ENCODE results near the gene COL7A1.

The COL7A1 gene

DNA sequence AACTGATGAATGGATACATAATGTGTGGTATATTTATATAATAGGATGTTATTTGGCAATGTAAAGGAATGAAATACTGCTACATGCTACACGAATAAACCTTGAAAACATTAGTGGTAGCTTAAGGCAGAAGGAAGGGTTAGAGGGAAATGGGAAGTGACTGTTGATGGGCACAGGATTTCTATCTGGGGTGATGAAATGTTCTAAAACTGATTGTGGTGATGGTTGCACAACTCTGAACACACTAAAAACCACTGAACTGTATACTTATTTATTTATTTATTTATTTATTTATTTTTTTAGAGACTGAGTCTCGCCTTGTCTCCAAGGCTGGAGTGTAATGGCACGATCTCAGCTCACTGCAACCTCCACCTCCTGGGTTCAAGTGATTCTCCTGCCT is 66.4 kb downstream of the COL7A1 start:
- no peak for DNase-seq
- no peak overlapping the region for H3K27ac Mint-ChIP-seq
- H3K27me3 Mint-ChIP-seq (ENCODE audit: low read depth, poor library complexity), result peaks cover 2% of the 10 kb centered on the region
- TF ChIP-seq, protein P1, sequence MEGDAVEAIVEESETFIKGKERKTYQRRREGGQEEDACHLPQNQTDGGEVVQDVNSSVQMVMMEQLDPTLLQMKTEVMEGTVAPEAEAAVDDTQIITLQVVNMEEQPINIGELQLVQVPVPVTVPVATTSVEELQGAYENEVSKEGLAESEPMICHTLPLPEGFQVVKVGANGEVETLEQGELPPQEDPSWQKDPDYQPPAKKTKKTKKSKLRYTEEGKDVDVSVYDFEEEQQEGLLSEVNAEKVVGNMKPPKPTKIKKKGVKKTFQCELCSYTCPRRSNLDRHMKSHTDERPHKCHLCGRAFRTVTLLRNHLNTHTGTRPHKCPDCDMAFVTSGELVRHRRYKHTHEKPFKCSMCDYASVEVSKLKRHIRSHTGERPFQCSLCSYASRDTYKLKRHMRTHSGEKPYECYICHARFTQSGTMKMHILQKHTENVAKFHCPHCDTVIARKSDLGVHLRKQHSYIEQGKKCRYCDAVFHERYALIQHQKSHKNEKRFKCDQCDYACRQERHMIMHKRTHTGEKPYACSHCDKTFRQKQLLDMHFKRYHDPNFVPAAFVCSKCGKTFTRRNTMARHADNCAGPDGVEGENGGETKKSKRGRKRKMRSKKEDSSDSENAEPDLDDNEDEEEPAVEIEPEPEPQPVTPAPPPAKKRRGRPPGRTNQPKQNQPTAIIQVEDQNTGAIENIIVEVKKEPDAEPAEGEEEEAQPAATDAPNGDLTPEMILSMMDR (IDR thresholded peaks at IDR 0.05), result no peak
- H3K4me3 Mint-ChIP-seq, result no peak overlapping the region
- no peaks in the 10 kb centered on the region for H3K4me1 Mint-ChIP-seq
- H3K36me3 Mint-ChIP-seq (ENCODE audit: low read depth), result peaks cover 76% of the 10 kb centered on the region
- no peaks in the 10 kb centered on the region for H3K9me3 Mint-ChIP-seq

DNA sequence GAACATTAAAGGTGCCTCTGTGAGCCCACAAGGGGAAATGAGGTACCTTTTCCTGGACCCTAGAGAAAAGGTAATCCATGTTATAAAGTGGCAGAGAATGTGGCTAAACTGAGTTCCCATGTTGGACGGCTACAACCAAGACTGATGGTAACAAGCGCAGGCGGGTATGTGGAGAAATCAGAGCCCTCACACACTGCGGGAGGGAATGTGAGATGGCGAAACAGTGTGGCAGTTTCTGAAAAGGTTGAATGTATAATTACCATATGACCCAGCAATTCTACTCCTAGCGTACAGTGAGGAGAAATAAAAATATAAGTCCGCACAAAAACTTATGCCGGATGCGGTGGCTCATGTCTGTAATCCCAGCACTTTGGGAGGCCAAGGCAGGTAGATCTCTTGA is 67.1 kb downstream of the COL7A1 start:
- no peak for DNase-seq
- H3K27ac Mint-ChIP-seq, result no peak overlapping the region
- H3K9me3 Mint-ChIP-seq, result no peaks in the 10 kb centered on the region
- TF ChIP-seq, protein P1 (IDR thresholded peaks at IDR 0.05), result no peak
- H3K36me3 Mint-ChIP-seq (ENCODE audit: low read depth), result peaks cover 69% of the 10 kb centered on the region
- no peak overlapping the region for H3K4me3 Mint-ChIP-seq
- no peaks in the 10 kb centered on the region for H3K27me3 Mint-ChIP-seq (ENCODE audit: low read depth, poor library complexity)
- no peaks in the 10 kb centered on the region for H3K4me1 Mint-ChIP-seq

DNA sequence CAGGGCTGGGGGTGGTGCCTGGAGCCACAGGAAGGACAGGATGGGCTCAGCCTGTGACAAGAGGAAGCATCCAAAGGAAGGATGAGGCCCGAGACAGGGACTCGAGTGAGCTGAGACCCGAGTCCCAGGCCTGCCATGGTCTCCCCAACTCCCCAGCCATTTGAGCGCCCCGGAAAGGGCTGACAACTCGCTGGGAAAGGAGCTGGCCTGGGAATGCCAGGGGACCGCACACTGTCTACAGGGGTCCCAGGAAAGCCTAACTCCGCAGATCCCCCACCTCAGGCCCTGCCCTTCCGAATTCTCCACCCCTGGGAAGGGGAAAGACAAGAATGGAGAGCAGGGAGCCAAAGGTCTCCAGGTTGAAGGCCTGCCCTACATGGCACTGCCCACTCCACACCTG is 70.2 kb downstream of the COL7A1 start:
- Mint-ChIP-seq H3K27ac (peak overlapping the region; percentile 94), H3K9me3 (no peaks in the 10 kb centered on the region), H3K36me3 (ENCODE audit: low read depth) (peaks cover 50% of the 10 kb centered on the region), H3K4me1 (no peaks in the 10 kb centered on the region), H3K4me3 (no peak overlapping the region), H3K27me3 (ENCODE audit: low read depth, poor library complexity) (no peaks in the 10 kb centered on the region)
- no peak for DNase-seq
- TF ChIP-seq, protein P1 (IDR thresholded peaks at IDR 0.05), result no peak

DNA sequence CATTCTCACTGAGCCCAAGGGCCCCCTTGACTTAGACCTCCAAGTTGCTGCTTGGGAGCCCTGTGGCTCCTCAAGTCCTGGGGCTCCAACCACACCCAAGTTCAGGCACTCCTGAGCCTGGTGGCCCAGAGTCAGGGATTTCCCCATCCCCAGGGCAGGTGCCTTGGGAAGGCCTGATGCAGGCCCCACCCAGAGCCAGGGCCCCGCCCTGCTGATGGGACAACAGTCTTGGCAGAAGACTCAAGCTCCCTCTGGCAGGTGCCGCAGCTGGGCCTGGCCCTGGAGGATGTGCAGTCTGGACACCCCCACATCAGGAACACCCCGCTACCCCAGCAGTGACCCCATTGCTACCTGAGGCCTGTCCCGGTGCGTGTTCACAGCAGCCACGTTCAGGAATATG is 73.5 kb downstream of the COL7A1 start:
- H3K9me3 Mint-ChIP-seq, result no peaks in the 10 kb centered on the region
- H3K27ac Mint-ChIP-seq, result no peak overlapping the region
- TF ChIP-seq, protein P1 (IDR thresholded peaks at IDR 0.05), result no peak
- H3K4me1 Mint-ChIP-seq, result no peaks in the 10 kb centered on the region
- peaks cover 2% of the 10 kb centered on the region for H3K27me3 Mint-ChIP-seq (ENCODE audit: low read depth, poor library complexity)
- DNase-seq, result no peak
- no peak overlapping the region for H3K4me3 Mint-ChIP-seq
- H3K36me3 Mint-ChIP-seq (ENCODE audit: low read depth), result peaks cover 21% of the 10 kb centered on the region

DNA sequence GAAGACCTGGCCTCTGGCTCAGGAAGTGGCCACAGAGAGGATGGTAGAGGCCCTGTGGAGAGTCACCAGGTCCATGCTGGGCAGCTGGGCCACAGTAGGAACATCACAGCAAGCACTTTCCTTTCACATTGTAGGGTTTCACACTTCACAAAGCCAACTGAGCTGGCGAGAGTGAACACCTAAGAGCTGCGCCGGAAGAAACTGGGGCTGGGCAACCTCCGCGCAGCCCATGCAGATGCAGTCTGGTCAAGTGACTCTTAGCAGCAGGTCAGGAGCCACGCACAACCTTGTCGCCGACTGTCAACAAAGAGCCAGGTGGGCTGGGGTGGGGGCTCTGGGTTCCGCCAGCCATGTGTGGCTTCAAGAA is 75.9 kb downstream of the COL7A1 start:
- peaks cover 6% of the 10 kb centered on the region for H3K36me3 Mint-ChIP-seq (ENCODE audit: low read depth)
- no peak for DNase-seq
- H3K4me3 Mint-ChIP-seq, result no peak overlapping the region
- H3K9me3 Mint-ChIP-seq, result no peaks in the 10 kb centered on the region
- no peaks in the 10 kb centered on the region for H3K4me1 Mint-ChIP-seq
- H3K27ac Mint-ChIP-seq, result no peak overlapping the region
- TF ChIP-seq, protein P1 (IDR thresholded peaks at IDR 0.05), result no peak
- H3K27me3 Mint-ChIP-seq (ENCODE audit: low read depth, poor library complexity), result peaks cover 6% of the 10 kb centered on the region

DNA sequence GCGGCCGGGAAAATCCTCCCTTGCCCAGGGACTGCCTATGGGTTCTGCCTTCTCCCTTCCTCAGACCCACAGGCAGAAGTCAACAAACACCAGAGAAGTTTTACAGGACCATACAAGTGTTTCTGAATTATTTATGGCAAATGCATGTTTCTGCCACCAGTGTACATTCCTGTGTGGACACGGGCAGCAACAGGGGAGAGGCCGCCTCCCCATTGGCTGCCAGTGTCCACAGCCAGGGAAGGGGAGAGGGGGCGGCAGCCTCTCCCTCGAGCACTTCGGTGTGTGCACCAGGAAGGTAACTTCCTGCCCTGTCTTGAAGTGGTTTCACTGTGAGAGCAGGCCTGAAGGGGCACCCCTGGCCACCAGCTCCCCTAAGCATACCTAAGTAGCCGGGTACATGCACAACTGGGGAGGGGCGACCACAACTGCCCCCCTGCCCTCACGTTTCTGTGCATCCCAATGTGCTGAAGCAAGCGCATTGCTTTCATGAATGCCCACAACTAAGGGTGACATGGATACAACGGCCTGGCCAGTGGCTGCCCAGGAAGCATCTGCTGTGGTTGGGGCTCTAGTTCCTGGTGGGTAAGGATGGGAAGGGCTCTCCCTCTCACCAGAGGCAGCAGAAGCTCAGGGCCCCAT is 76.4 kb downstream of the COL7A1 start:
- Mint-ChIP-seq H3K4me1 (no peaks in the 10 kb centered on the region), H3K9me3 (no peaks in the 10 kb centered on the region), H3K27me3 (ENCODE audit: low read depth, poor library complexity) (peaks cover 6% of the 10 kb centered on the region), H3K36me3 (ENCODE audit: low read depth) (peaks cover 5% of the 10 kb centered on the region), H3K27ac (no peak overlapping the region), H3K4me3 (no peak overlapping the region)
- TF ChIP-seq, protein P1 (IDR thresholded peaks at IDR 0.05), result no peak
- no peak for DNase-seq
